GM04503 (cell line): ENCODE data around the gene CFAP161.

Experiments
- DNase-seq: peaks from one replicate; pipeline ENCODE4 v3.0.0-alpha.2; 2012; ENCODE audit warnings: low read depth

Gene CFAP161

GRCh38 chr15:81183439-81183775 is 49.3 kb downstream of the CFAP161 start:
- DNase-seq, result no peak

- DNase-seq, result peak; percentile 75
Measured at GRCh38 chr15:81184188-81184587, 50.1 kb downstream of the CFAP161 start.

- no peak for DNase-seq
Measured at GRCh38 chr15:81185631-81186295, 51.7 kb downstream of the CFAP161 start.

GRCh38 chr15:81188354-81188753 is 54.3 kb downstream of the CFAP161 start:
- no peak for DNase-seq

GRCh38 chr15:81189583-81190283 is 55.7 kb downstream of the CFAP161 start:
- peak; percentile 94 for DNase-seq

- no peak for DNase-seq
Measured at GRCh38 chr15:81190922-81191507, 56.9 kb downstream of the CFAP161 start.

GRCh38 chr15:81191701-81192100 is 57.6 kb downstream of the CFAP161 start:
- DNase-seq, result no peak

GRCh38 chr15:81194723-81195122 is 60.7 kb downstream of the CFAP161 start:
- no peak for DNase-seq

GRCh38 chr15:81195339-81195864 is 61.3 kb downstream of the CFAP161 start:
- DNase-seq, result no peak

- DNase-seq, result no peak
Measured at GRCh38 chr15:81196576-81197254, 62.6 kb downstream of the CFAP161 start, which contains the start of gene IL16. Gene IL16, plus strand, starts transcription at chr15:81196879. Its CDS starts 28,521 bp downstream, at chr15:81225400.

- DNase-seq, result no peak
Measured at GRCh38 chr15:81197255-81197630, 63.2 kb downstream of the CFAP161 start.

- DNase-seq, result no peak
Measured at GRCh38 chr15:81197688-81198281, 63.7 kb downstream of the CFAP161 start.
